Cerebellar cortex (tissue), 1 donor: Measurements from ENCODE around the gene JADE2.
"Not testable (repeated sequence)": the region's sequence is repeated elsewhere in the genome, so short reads cannot be mapped to it uniquely, and the experiment has no call there.

ENCODE experiments used
- DNase-seq: peaks from one replicate; pipeline ENCODE4 v3.0.0-alpha.2; 2015; ENCODE audit warnings: low spot score

The JADE2 gene

DNA sequence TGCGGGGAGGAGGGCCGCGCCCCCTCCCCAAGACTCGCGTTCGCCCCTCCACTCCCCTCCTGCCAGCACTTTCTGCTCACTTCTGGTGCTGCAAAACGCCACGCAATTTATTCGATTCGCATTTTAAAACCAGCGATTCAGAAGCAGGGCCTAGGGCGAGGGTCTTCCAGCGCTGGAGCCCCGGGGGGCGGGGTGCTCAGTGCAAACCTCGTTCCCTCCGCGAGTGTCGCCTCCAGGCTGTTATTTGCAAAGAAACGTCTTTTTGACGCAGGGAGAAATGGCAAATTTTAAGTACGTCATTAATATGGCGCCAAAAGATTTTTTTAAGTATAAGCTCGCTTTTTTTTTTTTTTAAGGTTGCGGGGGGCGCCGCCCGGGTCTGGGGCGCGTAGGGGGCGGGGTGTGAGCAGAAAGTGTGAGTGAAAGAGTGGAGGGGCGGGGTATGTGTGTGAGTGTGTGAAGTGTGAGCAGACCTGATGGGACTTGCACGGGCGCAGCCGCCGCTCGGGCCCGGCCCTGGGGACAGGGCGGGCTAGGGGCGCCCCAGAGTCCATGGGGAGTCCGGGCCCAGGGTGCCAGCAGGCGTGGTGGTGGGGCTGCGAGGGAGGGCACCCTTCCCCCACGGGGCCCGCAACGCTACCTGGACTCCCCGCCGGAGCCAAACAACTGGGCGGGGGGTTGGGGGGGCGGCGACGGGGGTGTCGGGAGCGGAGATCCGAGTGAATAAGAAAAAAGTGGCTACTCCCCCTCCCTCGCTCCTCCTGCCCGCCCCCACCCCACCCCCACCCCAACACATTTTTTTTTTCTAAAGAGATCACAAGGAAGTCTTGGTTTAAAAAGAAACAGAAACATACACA is at the start of gene JADE2:
Gene JADE2 (plus strand): TSS at position 845 of the 857 bp plus-strand sequence. CDS start 10,188 bp downstream, outside the sequence.
- DNase-seq: peak; percentile 56

- DNase-seq: no peak
Measured at GRCh38 chr5:134477462-134478245, 47.8 kb upstream of the JADE2 start.

DNA sequence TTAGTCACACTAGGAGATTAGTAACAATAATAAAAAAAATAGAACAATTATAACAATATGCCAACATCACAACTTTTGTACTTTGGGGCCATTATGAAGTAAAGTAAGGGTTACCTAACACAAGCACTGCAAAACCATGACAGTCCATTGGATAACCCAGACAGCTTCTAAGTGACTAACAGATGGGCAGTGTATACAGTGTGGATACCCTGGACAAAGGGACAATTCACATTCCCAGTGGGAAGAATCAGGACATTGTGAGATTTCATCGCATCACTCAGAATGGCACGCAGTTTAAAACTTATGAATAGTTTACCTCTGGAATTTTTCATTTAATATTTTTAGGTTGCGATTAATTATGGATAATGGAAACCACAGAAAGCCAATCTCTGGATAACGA is 45.6 kb upstream of the JADE2 start:
- DNase-seq: no peak

GRCh38 chr5:134489227-134489944 is 36.1 kb upstream of the JADE2 start:
- DNase-seq: no peak

DNA sequence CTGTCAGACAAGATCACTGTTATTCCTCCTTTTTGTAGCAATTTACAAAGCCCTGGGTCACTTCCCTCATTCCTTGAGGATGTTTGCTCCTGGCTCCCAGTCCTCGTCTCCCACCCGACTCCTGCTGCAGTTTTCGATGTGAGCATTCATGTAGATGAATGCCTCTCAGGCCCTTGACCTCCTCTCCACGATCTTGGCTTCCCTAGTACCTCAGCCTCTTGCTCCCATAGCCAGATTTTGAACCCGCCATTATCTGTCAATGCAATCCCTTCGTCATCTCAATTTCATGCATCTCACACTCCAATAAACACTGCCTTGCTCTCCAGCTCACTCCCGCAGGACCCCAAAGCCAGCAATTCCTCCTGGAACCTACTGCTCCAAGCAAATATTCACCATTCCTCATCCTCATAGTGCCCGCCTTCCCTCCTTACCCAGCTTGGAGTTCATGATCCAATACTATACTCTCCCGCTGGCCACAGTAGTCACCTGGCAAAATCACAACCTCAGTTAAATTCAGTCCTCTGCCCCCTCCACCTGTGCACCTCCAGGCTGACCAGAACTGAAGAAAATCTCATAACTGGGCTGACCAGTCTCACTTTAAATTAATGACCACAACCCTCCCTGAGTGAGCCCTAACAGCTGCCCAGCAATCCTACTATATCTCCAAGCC is 35.1 kb upstream of the JADE2 start:
- no peak for DNase-seq

DNA sequence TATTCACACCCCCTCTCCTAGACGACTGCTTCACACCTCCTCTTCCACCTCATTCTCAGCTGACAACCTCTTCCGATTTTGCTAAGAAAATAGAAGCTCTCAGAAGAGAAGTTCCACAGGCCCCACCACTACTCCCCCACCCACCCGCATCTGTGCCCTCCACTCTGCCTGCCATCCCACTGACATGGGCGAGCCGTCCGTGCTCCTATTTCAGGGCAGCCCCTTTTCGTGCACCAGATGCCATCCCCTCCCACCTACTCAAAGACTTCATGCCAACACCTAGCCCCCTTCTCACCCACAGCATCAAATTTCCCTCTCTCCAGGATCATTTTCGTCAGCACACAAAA is 34.6 kb upstream of the JADE2 start:
- DNase-seq: no peak

GRCh38 chr5:134491841-134492442 is 33.5 kb upstream of the JADE2 start:
- no peak for DNase-seq

DNA sequence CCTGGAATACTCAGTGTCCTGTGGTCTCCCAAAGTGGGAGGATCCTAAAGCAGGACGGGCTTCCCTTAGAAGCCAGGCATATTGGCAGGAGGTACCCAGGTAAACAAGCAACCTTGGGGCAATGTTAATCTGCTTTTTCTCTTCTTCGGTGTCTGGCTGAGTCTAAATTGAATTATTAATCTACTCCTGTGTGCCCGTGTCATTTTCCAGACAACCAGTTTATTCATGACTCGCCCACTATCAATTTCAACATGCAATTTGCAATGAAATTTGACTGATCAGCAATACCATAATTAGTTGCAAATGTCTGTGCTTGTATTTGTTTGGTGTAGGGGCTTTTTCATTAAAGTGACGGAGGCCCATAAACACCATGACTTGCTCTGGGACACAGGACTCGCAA is 32.9 kb upstream of the JADE2 start:
- DNase-seq: no peak

GRCh38 chr5:134493461-134494055 is 31.9 kb upstream of the JADE2 start:
- DNase-seq: no peak

- no peak for DNase-seq
Measured at GRCh38 chr5:134494780-134495179, 30.7 kb upstream of the JADE2 start.

DNA sequence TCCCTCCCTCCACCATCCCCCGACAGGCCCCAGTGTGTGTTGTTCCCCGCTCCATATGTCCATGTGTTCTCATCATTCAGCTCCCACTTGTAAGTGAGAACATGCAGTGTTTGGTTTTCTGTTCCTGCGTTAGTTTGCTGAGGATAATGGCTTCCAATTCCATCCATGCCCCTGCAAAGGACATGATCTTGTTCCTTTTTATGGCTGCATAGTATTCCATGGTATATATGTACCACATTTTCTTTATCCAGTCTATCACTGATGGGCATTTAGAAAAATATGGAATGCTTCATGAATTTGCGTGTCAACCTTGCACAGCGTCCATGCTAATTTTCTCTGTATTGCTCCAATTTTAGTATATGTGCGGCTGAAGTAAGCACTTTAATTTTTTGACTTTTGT is 25.6 kb upstream of the JADE2 start:
- DNase-seq: not testable (repeated sequence)

GRCh38 chr5:134500699-134501430 is 24.6 kb upstream of the JADE2 start:
- DNase-seq: no peak

- DNase-seq: no peak
Measured at GRCh38 chr5:134502259-134502658, 23.2 kb upstream of the JADE2 start.

- DNase-seq: no peak
Measured at GRCh38 chr5:134503088-134503936, 22.2 kb upstream of the JADE2 start.

DNA sequence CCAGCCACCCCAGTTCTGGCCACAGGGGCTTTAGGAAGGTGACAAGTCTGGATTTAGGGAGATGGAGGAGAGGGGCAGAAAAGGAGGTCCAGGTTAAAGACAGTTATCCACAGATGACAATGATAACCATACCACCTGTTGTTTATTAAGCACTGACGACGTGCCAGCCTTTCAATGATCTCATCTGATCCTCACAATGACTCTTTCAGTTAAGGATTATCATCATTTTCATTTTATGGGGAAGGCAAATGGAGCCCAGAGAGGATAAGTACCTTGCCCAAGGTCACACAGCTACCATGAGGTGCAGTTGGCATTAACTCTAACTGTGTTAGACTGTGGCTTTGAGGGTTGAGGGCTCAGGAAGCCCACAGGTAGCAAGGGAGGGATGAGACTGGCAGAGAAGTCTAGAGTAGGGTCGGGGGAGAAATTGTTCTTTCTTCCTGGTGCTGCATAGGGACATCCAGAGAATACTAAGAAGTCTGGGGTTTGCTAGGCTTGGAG is 21.5 kb upstream of the JADE2 start:
- DNase-seq: no peak

GRCh38 chr5:134504629-134505300 is 20.7 kb upstream of the JADE2 start:
- DNase-seq: no peak

DNA sequence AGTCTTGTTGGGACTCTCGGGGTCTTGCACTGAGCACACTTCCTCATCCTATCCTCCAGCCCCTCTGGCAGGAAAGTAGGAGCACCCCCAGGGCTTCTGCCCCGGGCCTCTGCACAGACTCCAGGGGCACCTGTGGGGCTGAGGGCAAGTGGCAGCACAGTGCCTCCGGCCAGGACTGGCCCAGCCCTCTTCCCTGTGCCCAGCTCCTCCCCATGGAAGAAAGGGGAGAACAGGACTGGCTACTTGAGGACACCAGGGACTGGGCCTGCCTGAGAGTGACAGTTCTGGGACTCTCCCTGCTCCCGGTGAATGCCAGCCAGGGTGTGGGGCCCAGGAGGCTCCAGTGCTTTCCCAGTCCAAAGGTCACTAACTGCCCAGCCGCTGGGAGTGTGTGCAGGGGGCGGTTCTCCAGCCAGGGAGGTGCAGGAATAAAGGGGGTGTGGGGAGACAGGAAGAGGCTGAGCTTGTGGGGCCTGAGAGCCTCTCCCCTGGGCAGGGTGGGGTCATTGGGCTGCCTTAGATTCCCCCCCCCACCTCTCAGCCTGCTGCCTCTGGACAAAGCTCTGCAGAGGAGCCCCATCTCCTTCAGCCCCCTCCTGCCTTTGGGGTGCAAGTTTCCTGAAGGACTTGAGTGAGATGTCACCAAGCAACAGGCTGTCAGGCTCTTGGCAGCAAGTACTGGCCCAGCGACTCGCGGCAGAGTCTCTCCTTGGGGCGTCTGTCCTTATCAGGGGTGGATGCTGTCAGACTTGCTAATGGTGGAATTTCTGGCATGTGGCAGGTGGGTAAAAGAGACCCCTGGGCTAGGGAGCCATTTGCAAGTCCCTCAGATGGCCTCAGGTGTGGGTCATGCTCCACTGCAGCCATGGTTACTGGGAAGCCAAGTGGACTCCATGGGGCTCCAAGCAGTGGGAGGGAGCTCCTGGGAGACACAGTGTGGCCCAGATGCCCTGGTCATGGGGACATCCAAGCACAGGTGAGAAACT is 19.1 kb upstream of the JADE2 start:
- DNase-seq: peak; percentile 31

DNA sequence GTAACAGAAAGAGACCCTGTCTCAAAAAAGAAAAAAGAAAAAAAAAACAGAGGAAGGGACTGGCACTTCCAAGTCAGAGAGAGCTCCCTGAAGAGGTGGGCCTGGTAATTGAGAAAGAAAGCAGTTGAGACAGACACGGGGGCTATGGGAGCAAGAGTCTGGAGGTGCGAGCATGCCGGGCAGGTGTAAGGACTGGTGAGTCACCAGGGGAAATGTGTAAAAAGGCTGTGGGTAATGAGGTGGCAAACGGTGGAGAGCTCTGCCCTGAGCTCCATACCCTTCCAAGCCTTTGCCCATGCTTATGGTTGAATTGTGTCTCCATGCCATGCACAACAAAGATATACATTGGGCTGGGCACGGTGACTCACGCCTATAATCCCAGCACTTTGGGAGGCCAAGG is 18.0 kb upstream of the JADE2 start:
- DNase-seq: no peak
